GM08714 (cell line): Measurements from ENCODE around the gene TBX19.

Experiments used
- H3K4me3 ChIP-seq: fragments of 200-500 bp; sonication (Bioruptor generic); 2 replicates; pipeline ENCODE4 v1.5.1; 2014; ENCODE audit warnings: mild to moderate bottlenecking, low read length, inconsistent platforms
- ZNF274 ChIP-seq: IDR thresholded peaks from 2 replicates; pipeline ENCODE4 v1.6.1; 2012; ENCODE audit warnings: mild to moderate bottlenecking, low read depth, low read length

TBX19 gene

GRCh38 chr1:168293356-168293755, 12.7 kb downstream of the TBX19 start:
- TF ChIP-seq ZNF274: no peak
- no peak overlapping the region for H3K4me3 ChIP-seq

- no peak overlapping the region for H3K4me3 ChIP-seq
- no peak for TF ChIP-seq ZNF274
These were observed 14.9 kb downstream of the TBX19 start for GRCh38 chr1:168295411-168296114.

GRCh38 chr1:168297019-168297730, 16.5 kb downstream of the TBX19 start:
- no peak for TF ChIP-seq ZNF274
- no peak overlapping the region for H3K4me3 ChIP-seq

DNA sequence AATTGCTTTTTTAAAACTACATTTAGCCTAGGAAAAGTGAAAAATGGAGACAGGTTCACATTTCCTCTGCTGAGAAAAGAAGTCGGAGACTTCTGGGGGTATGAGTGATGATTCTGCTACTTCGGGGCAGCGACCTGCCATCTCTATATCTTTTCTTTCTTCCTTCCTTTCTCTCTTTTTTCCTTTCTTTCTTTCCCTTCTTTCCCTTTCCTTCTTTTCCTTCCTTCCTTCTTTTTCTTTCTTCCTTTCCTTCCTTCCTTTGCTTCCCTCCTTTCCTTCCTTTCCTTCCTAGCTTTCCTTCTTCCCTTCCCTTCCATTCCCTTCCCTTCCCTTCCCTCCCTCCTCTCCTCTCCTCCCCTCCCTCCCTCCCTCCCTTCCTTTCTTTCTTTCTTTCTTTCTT, 17.8 kb downstream of the TBX19 start:
- no peak for TF ChIP-seq ZNF274
- no peak overlapping the region for H3K4me3 ChIP-seq

- no peak overlapping the region for H3K4me3 ChIP-seq
- TF ChIP-seq ZNF274: no peak
These were observed 19.9 kb downstream of the TBX19 start for GRCh38 chr1:168300626-168301025.

- TF ChIP-seq ZNF274: no peak
- no peak overlapping the region for H3K4me3 ChIP-seq
These were observed 21.1 kb downstream of the TBX19 start for GRCh38 chr1:168301664-168302320.

DNA sequence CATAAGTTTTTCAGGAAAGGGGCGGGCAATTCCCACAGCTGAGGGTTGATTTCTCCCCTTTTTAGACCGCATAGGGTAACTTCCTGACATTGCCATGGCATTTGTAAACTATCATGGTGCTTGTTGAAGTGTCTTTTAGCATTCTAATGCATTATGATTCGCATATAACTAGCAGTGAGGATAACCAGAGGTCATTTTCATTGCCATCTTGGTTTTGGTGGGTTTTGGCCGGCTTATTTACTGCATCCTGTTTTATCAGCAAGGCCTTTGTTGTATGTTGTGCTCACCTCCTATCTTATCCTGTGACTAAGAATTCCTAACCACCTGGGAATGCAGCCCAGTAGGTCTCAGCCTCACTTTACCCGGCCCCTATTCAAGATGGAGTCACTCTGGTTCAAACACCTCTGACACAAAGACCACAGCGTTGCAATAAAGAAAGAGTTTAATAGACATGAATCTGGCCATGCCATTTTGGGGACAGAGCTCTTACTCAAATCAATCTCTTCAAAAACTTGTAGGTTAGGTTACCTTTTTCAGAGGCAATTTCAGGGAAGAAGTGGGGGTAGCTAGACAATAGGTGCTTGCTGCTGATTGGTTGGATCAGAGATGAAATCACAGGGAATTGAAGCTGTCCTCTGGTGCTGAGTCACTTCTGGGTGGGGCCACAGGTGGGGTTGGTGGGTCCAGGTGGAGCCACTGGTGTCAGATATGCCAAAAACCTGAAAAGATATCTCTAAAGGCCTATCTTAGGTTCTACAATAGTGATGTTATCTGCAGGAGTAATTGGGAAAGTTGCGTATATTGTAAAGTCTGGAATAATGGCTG, 23.3 kb downstream of the TBX19 start:
- TF ChIP-seq ZNF274: no peak
- no peak overlapping the region for H3K4me3 ChIP-seq

GRCh38 chr1:168304865-168305264, 24.2 kb downstream of the TBX19 start:
- TF ChIP-seq ZNF274: no peak
- no peak overlapping the region for H3K4me3 ChIP-seq

DNA sequence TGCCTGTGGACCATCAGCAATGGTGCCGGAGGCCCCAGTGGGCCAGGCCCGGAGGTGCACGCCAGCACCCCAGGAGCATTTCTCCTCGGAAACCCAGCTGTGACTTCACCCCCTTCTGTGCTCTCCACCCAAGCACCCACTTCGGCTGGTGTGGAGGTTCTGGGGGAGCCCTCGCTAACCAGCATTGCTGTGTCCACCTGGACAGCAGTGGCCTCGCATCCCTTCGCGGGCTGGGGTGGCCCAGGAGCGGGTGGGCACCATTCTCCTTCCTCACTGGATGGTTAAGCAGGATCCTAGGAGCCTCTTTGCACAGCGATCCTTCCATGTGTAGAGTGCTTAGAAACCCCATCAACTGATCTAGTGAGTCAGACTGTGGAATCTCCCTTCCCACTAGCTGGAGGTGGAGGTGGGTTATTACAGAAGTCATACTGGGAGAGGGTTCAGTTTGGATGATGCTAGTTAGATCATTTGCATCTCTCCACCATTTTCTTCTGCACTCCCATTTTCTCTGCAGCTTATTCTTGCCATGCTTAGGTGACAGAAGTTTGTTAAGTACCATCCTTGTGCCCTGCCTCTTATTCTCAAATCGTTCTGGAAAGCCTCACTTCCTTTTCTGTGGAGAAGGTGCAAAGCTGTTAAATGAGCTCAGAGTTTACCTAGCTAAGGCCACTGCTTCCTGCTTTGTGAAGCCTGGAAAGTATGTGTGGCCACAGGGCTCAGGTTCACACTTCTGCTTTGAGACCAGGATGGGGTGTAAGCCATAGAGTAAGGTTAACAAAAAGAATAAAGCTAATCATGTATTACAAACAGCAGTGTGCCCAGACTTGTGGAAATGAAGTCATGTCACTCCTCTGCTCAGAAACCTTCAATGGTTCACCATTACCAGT, 32.3 kb downstream of the TBX19 start:
- H3K4me3 ChIP-seq: no peak overlapping the region
- TF ChIP-seq ZNF274: no peak

DNA sequence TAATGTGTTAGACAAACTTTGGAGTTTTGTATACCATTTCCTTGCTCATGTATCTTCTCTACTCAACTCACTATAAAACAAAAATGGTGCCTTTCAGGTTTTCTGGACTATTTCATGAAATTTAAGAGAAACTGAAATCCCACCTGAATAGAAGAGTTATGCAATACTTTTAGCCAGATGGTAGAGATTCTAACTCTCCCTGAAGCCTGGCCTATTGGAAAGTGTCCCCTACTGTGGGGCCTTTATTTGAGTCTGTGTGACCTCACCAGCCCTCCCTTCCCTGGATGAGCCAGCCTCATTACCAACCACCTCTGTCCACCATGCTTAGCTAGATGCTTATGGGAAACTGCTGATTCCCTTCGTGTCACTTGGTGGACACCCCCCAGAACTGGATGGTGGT, 35.5 kb downstream of the TBX19 start:
- H3K4me3 ChIP-seq: no peak overlapping the region
- no peak for TF ChIP-seq ZNF274

- no peak overlapping the region for H3K4me3 ChIP-seq
- no peak for TF ChIP-seq ZNF274
These were observed 36.6 kb downstream of the TBX19 start for GRCh38 chr1:168317309-168317708.

DNA sequence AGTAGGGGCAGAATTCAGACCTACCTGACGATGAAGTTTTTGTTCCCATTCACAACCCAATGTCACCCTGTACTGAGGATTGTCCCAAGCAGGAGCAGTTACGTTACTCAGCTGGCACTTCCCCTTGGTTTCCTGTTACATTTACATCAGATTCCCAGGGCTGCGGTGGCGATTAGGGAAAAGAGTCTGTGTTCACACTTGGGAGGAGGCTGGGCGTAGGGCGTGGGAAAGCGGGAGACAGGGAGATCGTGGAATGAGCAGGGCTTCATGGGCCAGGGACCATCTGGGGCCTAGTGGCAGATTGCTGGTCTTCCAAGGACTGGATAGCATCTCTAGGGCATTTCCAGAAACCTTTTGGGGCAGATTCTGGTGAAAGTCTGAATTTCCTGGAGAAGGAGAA, 39.0 kb downstream of the TBX19 start:
- TF ChIP-seq ZNF274: no peak
- no peak overlapping the region for H3K4me3 ChIP-seq

GRCh38 chr1:168320149-168320548, 39.5 kb downstream of the TBX19 start:
- TF ChIP-seq ZNF274: no peak
- H3K4me3 ChIP-seq: no peak overlapping the region
